C4-2B (cell line): ENCODE results near the gene KLHL42.

ENCODE experiments used
- H3K27ac ChIP-seq: fragments of 450-650 bp; 2 replicates; pipeline ENCODE4 v1.5.1; 2017
- ZFX ChIP-seq: fragments of 450-650 bp; IDR thresholded peaks from 2 replicates; pipeline ENCODE4 v1.6.1; 2017
- TF ChIP-seq, protein P1 (sequence below): fragments of 450-650 bp; conservative IDR thresholded peaks from 2 replicates; pipeline ENCODE4 v1.5.1; 2017; ENCODE audit warnings: mild to moderate bottlenecking

The KLHL42 gene

DNA sequence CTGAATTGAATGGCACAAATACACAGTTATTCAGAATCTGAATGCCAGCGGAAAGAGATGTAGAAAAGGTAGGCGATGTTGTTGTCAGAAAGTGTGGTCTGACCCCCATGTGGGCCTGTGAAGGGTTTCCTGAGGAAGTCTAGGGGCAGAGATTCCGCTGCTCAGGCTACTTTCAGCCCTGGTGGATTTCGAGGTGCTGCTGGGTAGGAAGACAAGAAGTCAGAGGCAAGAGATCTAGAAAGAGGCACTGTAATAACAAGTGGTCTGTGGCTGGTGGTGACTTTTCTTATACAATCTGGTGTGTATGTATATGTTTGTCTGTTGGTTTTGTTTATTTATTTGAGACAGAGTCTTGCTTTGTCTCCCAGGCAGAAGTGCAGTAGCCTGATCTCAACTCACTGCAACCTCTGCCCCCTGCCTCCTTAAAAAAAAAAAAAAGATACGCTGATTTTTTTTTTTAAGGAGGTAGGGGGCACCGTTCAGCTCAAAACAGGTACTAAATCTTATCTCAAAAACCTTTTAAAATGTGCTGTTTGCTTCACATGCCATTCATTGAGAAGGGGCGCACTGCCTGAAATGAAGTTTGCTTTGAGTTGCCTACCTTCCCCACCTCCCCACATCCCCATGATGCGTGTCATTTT, 27.1 kb downstream of the KLHL42 start:
- no peak overlapping the region for H3K27ac ChIP-seq
- TF ChIP-seq ZFX = no peak
- TF ChIP-seq, protein P1, sequence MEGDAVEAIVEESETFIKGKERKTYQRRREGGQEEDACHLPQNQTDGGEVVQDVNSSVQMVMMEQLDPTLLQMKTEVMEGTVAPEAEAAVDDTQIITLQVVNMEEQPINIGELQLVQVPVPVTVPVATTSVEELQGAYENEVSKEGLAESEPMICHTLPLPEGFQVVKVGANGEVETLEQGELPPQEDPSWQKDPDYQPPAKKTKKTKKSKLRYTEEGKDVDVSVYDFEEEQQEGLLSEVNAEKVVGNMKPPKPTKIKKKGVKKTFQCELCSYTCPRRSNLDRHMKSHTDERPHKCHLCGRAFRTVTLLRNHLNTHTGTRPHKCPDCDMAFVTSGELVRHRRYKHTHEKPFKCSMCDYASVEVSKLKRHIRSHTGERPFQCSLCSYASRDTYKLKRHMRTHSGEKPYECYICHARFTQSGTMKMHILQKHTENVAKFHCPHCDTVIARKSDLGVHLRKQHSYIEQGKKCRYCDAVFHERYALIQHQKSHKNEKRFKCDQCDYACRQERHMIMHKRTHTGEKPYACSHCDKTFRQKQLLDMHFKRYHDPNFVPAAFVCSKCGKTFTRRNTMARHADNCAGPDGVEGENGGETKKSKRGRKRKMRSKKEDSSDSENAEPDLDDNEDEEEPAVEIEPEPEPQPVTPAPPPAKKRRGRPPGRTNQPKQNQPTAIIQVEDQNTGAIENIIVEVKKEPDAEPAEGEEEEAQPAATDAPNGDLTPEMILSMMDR = no peak

DNA sequence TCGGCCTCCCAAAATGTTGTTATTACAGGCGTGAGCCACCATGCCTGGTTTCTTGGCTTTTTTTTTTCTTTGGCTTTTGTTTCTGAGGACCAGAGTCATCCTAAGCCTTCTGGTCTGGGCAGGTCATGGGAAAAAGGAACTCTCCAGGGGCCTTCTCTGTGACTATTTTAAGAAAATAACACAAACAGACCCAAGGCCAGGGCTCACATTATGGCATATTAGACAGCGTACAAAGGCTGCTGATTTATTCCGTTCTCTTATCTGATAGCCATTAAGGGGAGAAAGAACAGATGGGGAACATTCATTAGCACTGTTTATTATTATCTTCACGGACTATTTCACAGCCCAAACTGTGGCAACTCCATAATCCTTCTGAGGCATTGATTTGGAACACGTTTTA, 28.8 kb downstream of the KLHL42 start:
- H3K27ac ChIP-seq = no peak overlapping the region
- TF ChIP-seq, protein P1 = no peak
- no peak for TF ChIP-seq ZFX

DNA sequence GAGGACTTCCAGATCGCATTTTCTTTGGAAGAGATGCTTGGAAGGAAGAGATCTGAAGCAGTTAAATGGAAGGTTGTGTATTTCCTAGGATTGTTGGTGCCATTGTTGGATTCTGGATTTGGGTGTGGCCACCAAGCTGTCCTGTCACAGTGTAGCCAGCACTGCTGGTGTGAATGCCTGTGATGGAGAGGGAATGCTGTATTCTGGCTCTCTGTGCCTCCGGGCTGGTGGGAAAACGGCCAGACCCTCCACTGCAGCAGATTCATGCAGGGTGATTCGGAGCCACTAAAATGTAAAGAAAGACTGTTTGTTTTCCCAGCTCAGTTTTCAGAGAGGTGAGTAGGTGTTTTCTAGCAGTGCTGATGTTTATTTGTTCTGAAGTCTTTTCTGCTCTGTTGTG, 30.7 kb downstream of the KLHL42 start:
- TF ChIP-seq, protein P1 = no peak
- TF ChIP-seq ZFX = no peak
- no peak overlapping the region for H3K27ac ChIP-seq

DNA sequence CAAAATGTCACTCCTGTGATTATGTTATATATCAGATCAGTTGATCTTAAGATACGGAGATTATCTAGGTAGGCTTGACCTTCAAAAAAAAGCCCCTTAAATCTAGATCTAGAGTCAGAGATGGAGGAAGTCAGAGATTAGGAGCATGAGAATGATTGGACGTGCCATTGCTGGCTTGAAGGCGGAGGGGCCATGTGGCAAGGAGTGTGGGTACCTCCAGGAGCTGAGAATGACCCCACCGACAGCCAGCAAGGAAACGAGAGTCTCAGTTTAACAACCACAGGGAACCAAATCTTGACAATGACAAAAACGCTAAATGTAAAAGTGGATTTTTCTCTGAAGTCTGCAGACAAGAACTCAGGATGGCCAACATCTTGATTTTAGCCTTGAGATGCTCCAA, 32.5 kb downstream of the KLHL42 start:
- H3K27ac ChIP-seq = no peak overlapping the region
- TF ChIP-seq ZFX = no peak
- TF ChIP-seq, protein P1 = no peak

DNA sequence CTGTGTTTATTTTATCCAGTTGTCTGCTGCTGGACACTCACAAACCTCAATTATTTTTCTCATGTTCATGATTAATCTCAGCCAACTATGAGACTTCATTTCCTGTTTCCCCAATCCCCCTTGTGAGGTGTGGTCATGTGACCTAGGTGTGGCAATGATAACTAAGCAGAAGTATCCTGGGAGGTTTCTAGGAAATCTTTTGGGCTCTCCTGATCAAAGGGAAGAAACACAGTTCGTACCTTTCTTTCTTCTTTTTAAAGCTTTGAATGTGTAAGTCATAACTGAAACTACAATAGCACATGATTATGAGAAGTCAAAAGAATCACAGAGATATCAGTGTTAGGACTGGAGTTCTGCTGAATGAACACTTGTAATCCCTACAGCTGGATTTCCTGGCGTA, 34.4 kb downstream of the KLHL42 start:
- no peak for TF ChIP-seq ZFX
- TF ChIP-seq, protein P1 = no peak

DNA sequence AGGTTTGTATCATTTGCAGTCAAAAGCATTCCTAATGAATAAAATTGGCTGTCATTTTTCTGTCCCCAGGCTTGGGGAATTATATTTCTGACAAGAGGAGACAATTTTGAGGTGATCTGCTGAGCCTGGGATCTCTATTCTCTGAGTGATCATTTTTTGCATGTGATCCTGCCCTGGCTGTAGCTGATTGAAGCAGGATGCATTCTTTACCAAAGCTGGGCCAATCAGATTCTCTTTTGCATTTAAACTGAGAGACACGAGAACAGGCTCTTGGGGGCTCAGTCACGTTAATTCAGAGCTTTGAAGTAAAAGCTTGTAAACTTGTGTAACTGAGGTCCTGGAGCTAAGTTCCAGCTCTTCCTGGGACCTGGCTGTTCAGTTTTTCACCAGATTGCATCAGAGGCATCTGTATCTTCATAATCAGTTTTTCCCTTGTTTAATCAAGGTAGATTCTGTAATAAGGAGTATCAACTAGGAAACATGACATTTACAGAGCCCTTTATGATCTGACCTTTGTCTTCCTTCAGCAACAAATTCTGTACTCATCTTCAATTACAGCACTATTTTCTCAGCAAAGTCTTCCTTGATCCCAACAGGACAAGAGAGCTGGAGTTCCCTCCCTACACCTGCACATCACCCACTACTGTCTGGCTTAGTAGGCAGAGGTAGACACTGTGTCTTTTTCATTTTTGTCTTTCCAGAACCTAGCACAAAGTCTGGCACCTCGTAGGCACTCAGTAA, 35.0 kb downstream of the KLHL42 start:
- H3K27ac ChIP-seq = no peak overlapping the region; the same call in 1 of the 2 replicates
- TF ChIP-seq, protein P1 = no peak
- TF ChIP-seq ZFX = no peak

More for the DNA sequence above, 34.4 kb downstream of the KLHL42 start:
- no peak overlapping the region for H3K27ac ChIP-seq

DNA sequence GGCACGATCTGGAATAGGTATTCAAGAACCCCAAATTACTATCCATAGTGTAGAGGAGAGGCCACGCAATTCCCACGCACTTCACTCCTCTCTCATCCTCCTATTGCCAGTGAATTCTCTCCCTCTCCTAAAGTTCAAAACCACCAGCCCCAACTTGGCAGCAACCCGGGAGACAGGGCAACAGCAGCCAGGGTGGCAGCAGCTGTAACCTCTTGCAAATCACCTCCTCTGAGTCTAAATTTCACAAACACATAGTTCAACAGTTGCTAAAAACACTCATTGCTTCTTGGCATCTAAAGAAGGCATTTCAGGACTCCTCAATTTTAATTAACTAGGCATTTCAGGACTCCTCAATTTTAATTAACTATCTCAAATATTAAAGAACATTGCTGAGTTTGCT, 37.7 kb downstream of the KLHL42 start:
- H3K27ac ChIP-seq = no peak overlapping the region
- TF ChIP-seq ZFX = no peak
- TF ChIP-seq, protein P1 = no peak
